ENCODE results near the gene TOP2A. TPM values are rescaled to one million over a fixed set of nuclear protein-coding genes. Genes with fewer than 3 reads are reported as not detected.

Gene TOP2A
- total RNA-seq, 1 experiment from 2014 or later: 141 TPM

DNA sequence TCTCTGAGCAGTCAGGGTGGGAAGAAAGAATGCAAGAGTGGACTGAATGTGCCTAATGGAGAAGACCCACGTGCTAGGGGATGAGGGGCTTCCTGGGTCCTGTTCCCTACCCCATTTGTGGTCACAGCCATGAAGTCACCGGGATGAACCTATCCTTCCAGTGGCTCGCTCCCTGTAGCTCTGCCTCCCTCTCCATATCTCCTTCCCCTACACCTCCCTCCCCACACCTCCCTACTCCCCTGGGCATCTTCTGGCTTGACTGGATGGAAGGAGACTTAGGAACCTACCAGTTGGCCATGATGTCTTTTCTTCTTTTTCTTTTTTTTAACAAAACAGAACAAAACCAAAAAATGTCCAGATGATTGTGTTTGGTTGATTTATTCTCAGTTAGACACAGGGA is 39.7 kb upstream of the TOP2A start:
- no peak overlapping the region for H3K27ac ChIP-seq (ENCODE audit: low read depth, low read length)
- H3K27me3 ChIP-seq (ENCODE audit: insufficient read depth, low read length): no peaks in the 10 kb centered on the region
- CTCF ChIA-PET: no interaction called here
- no peak for ATAC-seq
- no peak overlapping the region for H3K9ac ChIP-seq (ENCODE audit: low read length)
- RAD21 ChIA-PET (ENCODE audit: low non-redundant PET in 1 of 2, low total read pairs in 2 of 2, uncharacterized antibody in 2 of 2, unreplicated experiment in 2 of 2): no interaction called here
- no peak overlapping the region for H3K4me2 ChIP-seq (ENCODE audit: low read length)
- H3K9me2 ChIP-seq (ENCODE audit: insufficient read depth): no peaks in the 10 kb centered on the region
- H3K79me2 ChIP-seq (ENCODE audit: insufficient read depth, low read length): no peaks in the 10 kb centered on the region
- no TSS peak for BruUV-seq (replicated peaks)
- intact Hi-C loops (cut with micrococcal nuclease): no loop called here
- peaks cover 0 to 23% of the 10 kb centered on the region in 2 experiments; a peak in 2 of 4 replicates for H3K4me1 ChIP-seq (ENCODE audit: control insufficient read depth in 1 of 2, insufficient read depth in 2 of 2, low read length in 2 of 2)
- no peak overlapping the region for H2AFZ ChIP-seq (ENCODE audit: low read depth, low read length, poor library complexity, severe bottlenecking)
- TF ChIP-seq SRF (IDR thresholded peaks at IDR 0.05; ENCODE audit: low read depth) (no peak), REST (IDR thresholded peaks at IDR 0.05; ENCODE audit: low read depth) (no peak), POLR2AphosphoS5 (IDR thresholded peaks at IDR 0.05; ENCODE audit: low read depth, low read length) (no peak), TCF7L2 (IDR thresholded peaks at IDR 0.05; ENCODE audit: borderline replicate concordance, extremely low read depth, insufficient read depth, insufficient read length) (no peak), CEBPB (IDR thresholded peaks at IDR 0.05; ENCODE audit: low read depth) (no peak), EGR1 (IDR thresholded peaks at IDR 0.05; ENCODE audit: low read depth) (no peak), JUND (IDR thresholded peaks at IDR 0.05) (no peak), EZH2phosphoT487 (IDR thresholded peaks at IDR 0.05; ENCODE audit: borderline replicate concordance) (no peak), ZNF274 (IDR thresholded peaks at IDR 0.05; ENCODE audit: low read depth, low read length) (no peak), CTCF (IDR thresholded peaks at IDR 0.05 in 2 of 3, conservative IDR thresholded peaks at IDR 0.05 in 1 of 3; ENCODE audit: borderline replicate concordance in 1 of 3, insufficient read depth in 1 of 3, low read depth in 2 of 3, low read length in 2 of 3) (no peak), RAD21 (IDR thresholded peaks at IDR 0.05; ENCODE audit: low read depth) (no peak), YY1 (IDR thresholded peaks at IDR 0.05; ENCODE audit: extremely low read depth, insufficient replicate concordance, low read depth, low read length) (no peak), ELF1 (IDR thresholded peaks at IDR 0.05; ENCODE audit: borderline replicate concordance, low read depth) (no peak), POLR2A (IDR thresholded peaks at IDR 0.05; ENCODE audit: borderline replicate concordance, extremely low read depth, insufficient read depth, insufficient read length) (no peak), SP1 (IDR thresholded peaks at IDR 0.05; ENCODE audit: low read depth) (no peak), FOSL1 (IDR thresholded peaks at IDR 0.05; ENCODE audit: low read depth) (no peak)
- TF ChIP-seq, protein P1, sequence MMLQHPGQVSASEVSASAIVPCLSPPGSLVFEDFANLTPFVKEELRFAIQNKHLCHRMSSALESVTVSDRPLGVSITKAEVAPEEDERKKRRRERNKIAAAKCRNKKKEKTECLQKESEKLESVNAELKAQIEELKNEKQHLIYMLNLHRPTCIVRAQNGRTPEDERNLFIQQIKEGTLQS (IDR thresholded peaks at IDR 0.05): no peak
- H4K20me1 ChIP-seq (ENCODE audit: insufficient read depth): no peaks in the 10 kb centered on the region
- no peaks in the 10 kb centered on the region for H3K9me3 ChIP-seq (ENCODE audit: control insufficient read depth in 1 of 2, insufficient read depth in 1 of 2, low read depth in 1 of 2, low read length in 2 of 2)
- no peaks in the 10 kb centered on the region for H3K36me3 ChIP-seq (ENCODE audit: control insufficient read depth in 1 of 2, insufficient read depth in 2 of 2, low read length in 2 of 2)
- no peak overlapping the region for H3K4me3 ChIP-seq (replicated peaks in 1 of 2; ENCODE audit: low read depth in 1 of 2, low read length in 2 of 2)
- POLR2A ChIA-PET: no interaction called here
- DNase-seq (ENCODE audit: low read depth, low spot score): no peak
